Measurements from ENCODE around the gene FOSB. TPM values are rescaled to one million over a fixed set of nuclear protein-coding genes. Genes with fewer than 3 reads are reported as not detected.

Gene FOSB
- total RNA-seq, 1 experiment from 2014 or later, result 29.3 TPM

DNA sequence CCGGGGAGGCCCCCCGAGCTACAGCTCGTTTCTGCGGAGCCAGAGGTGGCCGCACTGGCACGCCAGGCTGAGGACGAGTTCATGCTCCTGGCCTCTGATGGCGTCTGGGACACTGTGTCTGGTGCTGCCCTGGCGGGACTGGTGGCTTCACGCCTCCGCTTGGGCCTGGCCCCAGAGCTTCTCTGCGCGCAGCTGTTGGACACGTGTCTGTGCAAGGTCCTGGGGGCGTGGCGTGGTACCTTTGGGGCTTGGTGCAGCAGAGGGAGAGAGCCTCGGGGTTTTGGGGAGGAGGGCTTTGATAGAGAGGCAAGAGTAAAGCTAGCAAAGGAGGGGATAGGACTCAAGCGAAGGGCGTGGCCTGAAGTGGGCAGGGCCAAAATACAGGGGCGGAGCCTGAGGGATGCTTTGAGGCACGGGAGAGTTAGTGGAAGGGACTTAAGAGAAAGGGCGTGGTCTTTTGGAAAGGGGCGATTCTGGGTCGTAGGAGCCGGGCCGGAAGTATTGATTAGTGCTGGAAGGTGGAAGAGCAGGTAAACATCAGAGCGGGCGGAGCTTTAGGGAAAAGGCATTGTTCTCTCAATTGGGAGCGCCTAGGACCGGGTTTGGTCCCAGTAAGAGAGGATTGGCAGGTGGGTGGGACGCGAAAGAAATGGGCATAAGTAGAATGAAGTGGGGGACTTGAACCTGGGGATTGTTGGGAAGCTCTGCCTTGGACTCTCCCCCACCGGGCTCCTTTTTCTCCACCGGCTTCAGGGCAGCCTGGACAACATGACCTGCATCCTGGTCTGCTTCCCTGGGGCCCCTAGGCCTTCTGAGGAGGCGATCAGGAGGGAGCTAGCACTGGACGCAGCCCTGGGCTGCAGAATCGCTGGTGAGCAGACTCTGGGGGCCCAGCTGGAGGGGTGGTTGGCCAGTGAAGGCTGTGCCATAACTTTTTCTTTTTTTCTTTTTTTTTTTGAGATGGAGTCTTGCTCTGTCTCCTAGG lies 31.7 kb downstream of the FOSB start:
- peak; percentile 21 for DNase-seq (ENCODE audit: unreplicated experiment)
- H3K27me3 Mint-ChIP-seq (ENCODE audit: insufficient read depth, unreplicated experiment), result no peaks in the 10 kb centered on the region
- POLR2A ChIA-PET, result interaction anchor here (0.5 kb wide), 1 partner anchor 45 kb away, joined by 4 read pairs; no protein-coding TSS in a partner anchor

DNA sequence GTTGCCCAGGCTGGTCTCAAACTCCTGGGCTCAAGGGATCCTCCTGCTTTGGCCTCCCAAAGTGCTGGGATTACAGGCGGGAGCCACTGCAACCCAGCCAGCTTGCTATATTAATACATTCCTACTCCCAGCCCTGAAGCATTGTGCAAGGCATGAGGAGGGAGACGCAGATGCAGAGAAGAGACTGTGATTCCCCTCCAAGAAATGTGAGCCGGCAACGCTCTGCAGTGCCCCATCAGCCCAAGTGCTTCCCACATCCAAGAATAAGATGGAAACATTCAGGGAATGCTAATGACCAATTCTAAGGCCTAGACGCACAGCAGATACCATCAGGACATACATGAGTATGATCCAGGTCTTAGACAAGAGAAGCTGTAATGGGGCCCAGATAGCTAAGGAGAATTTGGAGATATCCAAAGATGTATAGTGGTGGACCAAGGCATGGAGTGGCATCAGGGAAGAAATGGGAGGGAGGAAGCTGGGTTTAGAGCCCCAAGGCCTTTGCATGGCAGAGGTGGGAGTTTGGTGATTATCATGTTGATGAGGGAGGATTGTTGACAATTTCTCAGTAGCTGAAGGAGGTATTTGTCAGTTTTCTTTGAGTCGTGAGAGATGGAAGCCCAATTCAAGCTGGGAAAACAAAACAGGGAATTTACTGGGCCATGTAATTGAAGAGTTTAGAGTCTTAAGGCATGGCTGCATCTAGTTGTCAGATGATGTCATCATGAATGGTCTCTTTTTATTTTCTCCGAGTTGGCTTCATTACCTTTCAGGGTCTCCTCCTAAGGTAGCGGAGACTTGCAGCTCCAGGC lies 33.3 kb downstream of the FOSB start:
- CTCF ChIA-PET, result interaction anchor here (0.6 to 3.1 kb wide), 2 partner anchors 16 to 91 kb away, joined by 3 to 16 read pairs; no protein-coding TSS in a partner anchor
- intact Hi-C loops (cut with micrococcal nuclease), result no loop called here

More for the DNA sequence above, 31.7 kb downstream of the FOSB start:
- H3K36me3 Mint-ChIP-seq (ENCODE audit: insufficient read depth, unreplicated experiment), result no peaks in the 10 kb centered on the region
- no peak overlapping the region for H3K27ac Mint-ChIP-seq (ENCODE audit: low read depth, unreplicated experiment)
- peaks cover 13% of the 10 kb centered on the region for H3K4me1 Mint-ChIP-seq (ENCODE audit: insufficient read depth, unreplicated experiment)
- intact Hi-C loops (cut with micrococcal nuclease), result no loop called here
- no peak overlapping the region for H3K4me3 Mint-ChIP-seq (ENCODE audit: unreplicated experiment)
- CTCF ChIA-PET, result interaction anchor here (0.7 to 3.1 kb wide), 3 partner anchors 9 to 96 kb away, joined by 3 to 16 read pairs (median 3); no protein-coding TSS in a partner anchor
- BruUV-seq (replicated peaks), result no TSS peak
- H3K9me3 Mint-ChIP-seq (ENCODE audit: unreplicated experiment), result no peaks in the 10 kb centered on the region
- TF ChIP-seq, protein P1, sequence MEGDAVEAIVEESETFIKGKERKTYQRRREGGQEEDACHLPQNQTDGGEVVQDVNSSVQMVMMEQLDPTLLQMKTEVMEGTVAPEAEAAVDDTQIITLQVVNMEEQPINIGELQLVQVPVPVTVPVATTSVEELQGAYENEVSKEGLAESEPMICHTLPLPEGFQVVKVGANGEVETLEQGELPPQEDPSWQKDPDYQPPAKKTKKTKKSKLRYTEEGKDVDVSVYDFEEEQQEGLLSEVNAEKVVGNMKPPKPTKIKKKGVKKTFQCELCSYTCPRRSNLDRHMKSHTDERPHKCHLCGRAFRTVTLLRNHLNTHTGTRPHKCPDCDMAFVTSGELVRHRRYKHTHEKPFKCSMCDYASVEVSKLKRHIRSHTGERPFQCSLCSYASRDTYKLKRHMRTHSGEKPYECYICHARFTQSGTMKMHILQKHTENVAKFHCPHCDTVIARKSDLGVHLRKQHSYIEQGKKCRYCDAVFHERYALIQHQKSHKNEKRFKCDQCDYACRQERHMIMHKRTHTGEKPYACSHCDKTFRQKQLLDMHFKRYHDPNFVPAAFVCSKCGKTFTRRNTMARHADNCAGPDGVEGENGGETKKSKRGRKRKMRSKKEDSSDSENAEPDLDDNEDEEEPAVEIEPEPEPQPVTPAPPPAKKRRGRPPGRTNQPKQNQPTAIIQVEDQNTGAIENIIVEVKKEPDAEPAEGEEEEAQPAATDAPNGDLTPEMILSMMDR (IDR thresholded peaks at IDR 0.05; ENCODE audit: unreplicated experiment), result no peak

DNA sequence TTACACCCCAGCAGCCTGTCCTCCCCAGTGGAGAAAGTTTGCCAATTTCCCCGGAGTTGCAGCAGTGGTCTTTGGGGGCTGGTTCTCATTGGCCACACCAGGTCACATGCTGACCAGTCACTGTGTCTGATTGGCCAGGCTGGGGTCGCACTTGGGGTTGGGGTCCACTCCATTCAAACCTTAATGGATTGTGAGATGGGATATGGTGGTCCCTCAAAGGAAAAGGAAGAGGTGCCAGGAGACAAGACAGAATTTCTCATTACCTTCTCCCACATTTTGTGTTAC lies 33.9 kb downstream of the FOSB start:
- Mint-ChIP-seq H3K27me3 (ENCODE audit: insufficient read depth, unreplicated experiment) (no peaks in the 10 kb centered on the region), H3K4me1 (ENCODE audit: insufficient read depth, unreplicated experiment) (peaks cover 27% of the 10 kb centered on the region), H3K36me3 (ENCODE audit: insufficient read depth, unreplicated experiment) (no peaks in the 10 kb centered on the region), H3K9me3 (ENCODE audit: unreplicated experiment) (no peaks in the 10 kb centered on the region), H3K27ac (ENCODE audit: low read depth, unreplicated experiment) (no peak overlapping the region), H3K4me3 (ENCODE audit: unreplicated experiment) (no peak overlapping the region)
- no TSS peak for BruUV-seq (replicated peaks)
- ChIA-PET POLR2A (no interaction called here), CTCF (interaction anchor here (0.6 to 3.1 kb wide), 2 partner anchors 16 to 90 kb away, joined by 3 to 16 read pairs; no protein-coding TSS in a partner anchor)
- intact Hi-C loops (cut with micrococcal nuclease), result no loop called here
- TF ChIP-seq, protein P1 (IDR thresholded peaks at IDR 0.05; ENCODE audit: unreplicated experiment), result no peak
- no peak for DNase-seq (ENCODE audit: unreplicated experiment)

More for the DNA sequence above, 33.3 kb downstream of the FOSB start:
- H3K27ac Mint-ChIP-seq (ENCODE audit: low read depth, unreplicated experiment), result no peak overlapping the region
- DNase-seq (ENCODE audit: unreplicated experiment), result no peak
- H3K4me3 Mint-ChIP-seq (ENCODE audit: unreplicated experiment), result no peak overlapping the region
- no peaks in the 10 kb centered on the region for H3K36me3 Mint-ChIP-seq (ENCODE audit: insufficient read depth, unreplicated experiment)
- H3K9me3 Mint-ChIP-seq (ENCODE audit: unreplicated experiment), result no peaks in the 10 kb centered on the region
- H3K27me3 Mint-ChIP-seq (ENCODE audit: insufficient read depth, unreplicated experiment), result no peaks in the 10 kb centered on the region
- TF ChIP-seq, protein P1 (IDR thresholded peaks at IDR 0.05; ENCODE audit: unreplicated experiment), result no peak
- POLR2A ChIA-PET, result no interaction called here
- no TSS peak for BruUV-seq (replicated peaks)
- peaks cover 25% of the 10 kb centered on the region for H3K4me1 Mint-ChIP-seq (ENCODE audit: insufficient read depth, unreplicated experiment)

DNA sequence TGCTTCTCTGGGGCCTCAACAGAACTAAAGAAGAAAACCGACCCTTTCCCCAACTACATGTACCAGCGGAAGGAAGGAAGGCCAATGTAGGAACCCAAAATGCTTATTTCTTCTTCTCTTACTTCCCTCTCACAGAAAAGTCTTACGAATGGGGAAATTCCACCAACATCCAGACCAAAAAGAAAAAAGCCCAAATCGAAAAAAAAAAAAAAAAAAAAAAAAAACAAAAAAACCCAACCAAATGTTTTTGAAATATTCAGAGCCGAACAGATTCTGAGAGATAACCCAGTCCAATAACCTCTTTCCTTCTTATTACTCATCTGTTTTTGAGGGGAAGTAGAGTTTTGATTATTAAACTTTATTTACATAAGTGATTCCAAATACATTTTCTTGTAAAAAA lies 34.3 kb downstream of the FOSB start:
- Mint-ChIP-seq H3K27me3 (ENCODE audit: insufficient read depth, unreplicated experiment) (no peaks in the 10 kb centered on the region), H3K4me1 (ENCODE audit: insufficient read depth, unreplicated experiment) (peaks cover 22% of the 10 kb centered on the region), H3K36me3 (ENCODE audit: insufficient read depth, unreplicated experiment) (no peaks in the 10 kb centered on the region), H3K9me3 (ENCODE audit: unreplicated experiment) (no peaks in the 10 kb centered on the region), H3K27ac (ENCODE audit: low read depth, unreplicated experiment) (no peak overlapping the region), H3K4me3 (ENCODE audit: unreplicated experiment) (no peak overlapping the region)
- ChIA-PET CTCF (no interaction called here), POLR2A (no interaction called here)
- DNase-seq (ENCODE audit: unreplicated experiment), result no peak
- intact Hi-C loops (cut with micrococcal nuclease), result no loop called here
- TF ChIP-seq, protein P1 (IDR thresholded peaks at IDR 0.05; ENCODE audit: unreplicated experiment), result no peak
- no TSS peak for BruUV-seq (replicated peaks)
